CD14-positive monocyte (primary cell): ENCODE results near the gene ARHGAP15. TPM values are rescaled to one million over a fixed set of nuclear protein-coding genes. Genes with fewer than 3 reads are reported as not detected.

ENCODE experiments used
- DNase-seq, 3 donors: peaks; one replicate each; pipeline ENCODE4 v3.0.0-alpha.2; 2011 to 2022
- H2AFZ ChIP-seq: 2 replicates; pipeline ENCODE4 v1.6.0; 2012; ENCODE audit warnings: mild to moderate bottlenecking, low read depth, low read length, inconsistent platforms; ENCODE audit not compliant: insufficient read depth, poor library complexity, severe bottlenecking
- H3K27ac ChIP-seq, 2 donors: 1 replicate in 1 of 2; 2 replicates in 1 of 2; pipeline ENCODE4 v1.5.1; 2012 to 2013; ENCODE audit warnings: low read length in 2 of 2, control low read depth in 1 of 2, inconsistent platforms in 1 of 2, low read depth in 1 of 2, mild to moderate bottlenecking in 1 of 2
- H3K27me3 ChIP-seq, 2 donors: one replicate each; pipeline versions ENCODE4 v1.6.0 to v1.6.1; 2011 to 2013; ENCODE audit warnings: low read length in 2 of 2; ENCODE audit not compliant: control insufficient read depth in 2 of 2, insufficient read depth in 2 of 2
- H3K36me3 ChIP-seq, 2 donors: replicated peaks in 1 of 2; 1 replicate in 1 of 2; 2 replicates in 1 of 2; pipeline versions ENCODE4 v1.5.1 to v1.6.1; 2012 to 2013; ENCODE audit warnings: low read length in 2 of 2, control low read depth in 1 of 2, inconsistent platforms in 1 of 2, mild to moderate bottlenecking in 1 of 2; ENCODE audit not compliant: insufficient read depth in 2 of 2, control insufficient read depth in 1 of 2
- H3K4me1 ChIP-seq, 2 donors: 1 replicate in 1 of 2; 2 replicates in 1 of 2; pipeline versions ENCODE4 v1.5.1 to v1.6.1; 2012 to 2013; ENCODE audit warnings: low read length in 2 of 2, control low read depth in 1 of 2, inconsistent platforms in 1 of 2, mild to moderate bottlenecking in 1 of 2, moderate library complexity in 1 of 2; ENCODE audit not compliant: insufficient read depth in 2 of 2, control insufficient read depth in 1 of 2
- H3K4me2 ChIP-seq: replicated peaks from 2 replicates; pipeline ENCODE3; 2012; ENCODE audit warnings: low read length, moderate library complexity, mild to moderate bottlenecking; ENCODE audit not compliant: poor library complexity, severe bottlenecking; ENCODE audit errors: extremely low read depth
- H3K4me3 ChIP-seq, 3 experiments: fragments of 200-600 bp in 1 of 3; sonication (generic) in 1 of 3; replicated peaks in 1 of 3; 1 replicate in 2 of 3; 2 replicates in 1 of 3; pipeline ENCODE4 v1.5.1; 2011 to 2013; ENCODE audit warnings: low read length in 3 of 3, mild to moderate bottlenecking in 3 of 3, control low read depth in 2 of 3, low read depth in 2 of 3, inconsistent platforms in 1 of 3, moderate library complexity in 1 of 3
- H3K79me2 ChIP-seq: 2 replicates; pipeline ENCODE4 v1.6.0; 2012; ENCODE audit warnings: mild to moderate bottlenecking, control low read depth, inconsistent platforms, low read length, moderate library complexity; ENCODE audit not compliant: insufficient read depth
- H3K9ac ChIP-seq: 2 replicates; pipeline ENCODE4 v1.6.0; 2017; ENCODE audit warnings: low read length, mild to moderate bottlenecking; ENCODE audit not compliant: insufficient read depth, poor library complexity, severe bottlenecking
- H3K9me3 ChIP-seq, 2 donors: replicated peaks in 1 of 2; 1 replicate in 1 of 2; 2 replicates in 1 of 2; pipeline versions ENCODE4 v1.5.1 to v1.6.1; 2012 to 2013; ENCODE audit warnings: low read length in 2 of 2, control low read depth in 1 of 2; ENCODE audit not compliant: control insufficient read depth in 1 of 2, insufficient read depth in 1 of 2
- H4K20me1 ChIP-seq: 2 replicates; pipeline ENCODE4 v1.6.0; 2012; ENCODE audit warnings: mild to moderate bottlenecking, low read length, control low read depth, moderate library complexity; ENCODE audit not compliant: insufficient read depth
- H3K27ac Mint-ChIP-seq, 7 donors: one replicate each; pipeline ENCODE4 v1.8.0; 2020; ENCODE audit warnings: mild to moderate bottlenecking in 7 of 7, mixed read lengths in 7 of 7, moderate library complexity in 6 of 7, inconsistent platforms in 2 of 7
- H3K27me3 Mint-ChIP-seq, 3 donors: one replicate each; pipeline ENCODE4 v1.8.0; 2021 to 2022; ENCODE audit warnings: low read depth in 3 of 3, mild to moderate bottlenecking in 3 of 3, mixed read lengths in 3 of 3, moderate library complexity in 3 of 3, inconsistent platforms in 1 of 3
- H3K36me3 Mint-ChIP-seq, 2 donors: one replicate each; pipeline ENCODE4 v1.8.0; 2020; ENCODE audit warnings: mixed read lengths in 2 of 2, inconsistent platforms in 1 of 2, mild to moderate bottlenecking in 1 of 2
- H3K4me1 Mint-ChIP-seq: one replicate; pipeline ENCODE4 v1.8.0; 2020; ENCODE audit warnings: mild to moderate bottlenecking, mixed read lengths
- H3K4me3 Mint-ChIP-seq, 2 donors: one replicate each; pipeline ENCODE4 v1.8.0; 2020; ENCODE audit warnings: mild to moderate bottlenecking in 2 of 2, mixed read lengths in 2 of 2, moderate library complexity in 1 of 2
- H3K9me3 Mint-ChIP-seq, 7 donors: one replicate each; pipeline ENCODE4 v1.8.0; 2020 to 2022; ENCODE audit warnings: mixed read lengths in 7 of 7, mild to moderate bottlenecking in 6 of 7, moderate library complexity in 6 of 7, inconsistent platforms in 2 of 7
- WGBS: methylation state at CpG from one replicate; pipeline ENCODE4 v1.1.5; 2013; ENCODE audit warnings: missing lambda C conversion rate; ENCODE audit not compliant: insufficient coverage; 5-methylcytosine and 5-hydroxymethylcytosine counted together
- intact Hi-C, 2 donors: fragments of 100-400 bp; cut with micrococcal nuclease; formaldehyde crosslinking; loops; one replicate each; pipeline versions ENCODE4 v1.15.0 to v1.15.1; 2023
- polyA plus RNA-seq, 3 donors: library from polyadenylated mRNA; depleted of rRNA in 1 of 3; unstranded in 2 of 3; stranded (reverse) in 1 of 3; fragments of 300-500 nt in 2 of 3; fragments of >200 nt in 1 of 3; fragmentation: Illumina TruSeq in 2 of 3; gene quantifications; 1 replicate in 2 of 3; 2 replicates in 1 of 3; pipeline ENCODE4 v1.2.3, GENCODE V29; 2012 to 2021
- TF ChIP-seq, protein P1 (sequence below): fragments of 200-600 bp; IDR thresholded peaks from one replicate; pipeline ENCODE4 v1.8.0; 2022; ENCODE audit warnings: antibody characterized with exemption, mild to moderate bottlenecking

The ARHGAP15 gene
- polyA plus RNA-seq, 3 donors = 35.4 to 50.9 (median 50.7) TPM

DNA sequence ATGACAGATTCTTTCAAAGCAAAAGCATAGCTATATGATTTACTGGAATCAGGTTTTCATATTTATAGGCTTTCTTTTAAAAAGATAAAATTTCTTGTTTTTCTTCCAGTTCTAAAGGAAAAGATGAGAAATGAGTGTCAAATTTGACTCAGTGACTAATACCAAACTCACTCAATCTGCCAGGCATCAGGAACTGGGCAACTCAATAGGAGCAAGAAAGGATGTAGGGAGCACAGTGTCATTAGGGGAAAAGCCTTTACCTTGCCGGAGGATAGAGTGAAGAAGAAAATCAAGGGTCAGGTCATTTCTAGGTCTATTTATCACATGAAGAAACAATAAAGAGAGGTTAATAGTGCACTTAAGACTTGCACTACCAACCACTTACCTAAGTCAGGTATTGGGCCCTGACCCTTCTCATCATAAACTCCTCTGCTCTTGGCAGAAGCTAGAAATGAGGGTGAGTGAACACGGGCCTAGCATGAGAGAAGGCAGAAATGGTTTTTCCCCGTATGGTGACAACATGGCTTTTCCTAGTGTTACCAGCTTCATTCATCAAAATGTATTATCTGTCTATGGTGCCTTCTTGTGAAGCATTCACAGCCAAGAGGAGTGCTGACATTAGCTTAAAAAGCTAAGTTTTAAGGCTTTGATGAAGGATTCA, 151.0 kb downstream of the ARHGAP15 start:
- no peak overlapping the region for H3K4me3 Mint-ChIP-seq
- peaks cover 7 to 8% of the 10 kb centered on the region in 2 donors for H3K36me3 Mint-ChIP-seq
- intact Hi-C loops = no loop called here
- no peaks in the 10 kb centered on the region for H3K9me3 Mint-ChIP-seq
- Histone ChIP-seq H3K27ac (peak overlapping the region in 1 of 2 donors; percentile 32), H3K4me2 (no peak overlapping the region), H2AFZ (no peak overlapping the region), H3K9me3 (no peaks in the 10 kb centered on the region), H3K9ac (no peak overlapping the region), H3K27me3 (no peaks in the 10 kb centered on the region), H4K20me1 (peaks cover 9% of the 10 kb centered on the region), H3K79me2 (peaks cover 4% of the 10 kb centered on the region), H3K4me1 (no peaks in the 10 kb centered on the region), H3K36me3 (peaks cover 0 to 9% of the 10 kb centered on the region in 2 donors), H3K4me3 (no peak overlapping the region)
- TF ChIP-seq, protein P1, sequence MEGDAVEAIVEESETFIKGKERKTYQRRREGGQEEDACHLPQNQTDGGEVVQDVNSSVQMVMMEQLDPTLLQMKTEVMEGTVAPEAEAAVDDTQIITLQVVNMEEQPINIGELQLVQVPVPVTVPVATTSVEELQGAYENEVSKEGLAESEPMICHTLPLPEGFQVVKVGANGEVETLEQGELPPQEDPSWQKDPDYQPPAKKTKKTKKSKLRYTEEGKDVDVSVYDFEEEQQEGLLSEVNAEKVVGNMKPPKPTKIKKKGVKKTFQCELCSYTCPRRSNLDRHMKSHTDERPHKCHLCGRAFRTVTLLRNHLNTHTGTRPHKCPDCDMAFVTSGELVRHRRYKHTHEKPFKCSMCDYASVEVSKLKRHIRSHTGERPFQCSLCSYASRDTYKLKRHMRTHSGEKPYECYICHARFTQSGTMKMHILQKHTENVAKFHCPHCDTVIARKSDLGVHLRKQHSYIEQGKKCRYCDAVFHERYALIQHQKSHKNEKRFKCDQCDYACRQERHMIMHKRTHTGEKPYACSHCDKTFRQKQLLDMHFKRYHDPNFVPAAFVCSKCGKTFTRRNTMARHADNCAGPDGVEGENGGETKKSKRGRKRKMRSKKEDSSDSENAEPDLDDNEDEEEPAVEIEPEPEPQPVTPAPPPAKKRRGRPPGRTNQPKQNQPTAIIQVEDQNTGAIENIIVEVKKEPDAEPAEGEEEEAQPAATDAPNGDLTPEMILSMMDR = no peak
- H3K27ac Mint-ChIP-seq = peak overlapping the region in 1 of 7 donors; percentile 78
- WGBS = 100% methylated on average over 1 of the region's 3 CpGs
- H3K4me1 Mint-ChIP-seq = no peaks in the 10 kb centered on the region
- no peak for DNase-seq
- H3K27me3 Mint-ChIP-seq = no peaks in the 10 kb centered on the region

DNA sequence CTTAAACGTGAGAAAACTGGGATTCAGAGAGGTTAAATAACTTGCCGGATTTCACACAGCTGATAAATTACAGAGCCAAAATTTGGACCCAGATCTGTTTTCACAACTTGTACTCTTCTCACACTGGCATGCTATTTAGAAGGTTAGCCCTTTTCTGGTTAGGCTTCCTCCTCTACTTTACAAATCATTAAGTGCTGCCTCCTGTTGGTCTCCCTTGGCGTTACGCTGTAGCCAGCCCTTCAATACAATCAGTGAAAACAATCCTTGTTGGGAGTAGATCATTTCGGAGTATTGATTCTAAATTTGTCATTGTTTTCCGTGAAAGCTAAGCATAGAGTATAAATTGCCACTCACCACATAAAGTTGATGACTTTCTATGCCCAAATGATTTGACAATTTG, 153.5 kb downstream of the ARHGAP15 start:
- Histone ChIP-seq H2AFZ (no peak overlapping the region), H3K4me2 (no peak overlapping the region), H3K4me3 (no peak overlapping the region), H3K4me1 (no peaks in the 10 kb centered on the region), H3K36me3 (peaks cover 0 to 12% of the 10 kb centered on the region in 2 donors), H3K27me3 (no peaks in the 10 kb centered on the region), H4K20me1 (peaks cover 9% of the 10 kb centered on the region), H3K9ac (no peak overlapping the region), H3K79me2 (peaks cover 4% of the 10 kb centered on the region), H3K9me3 (no peaks in the 10 kb centered on the region), H3K27ac (no peak overlapping the region)
- H3K9me3 Mint-ChIP-seq = no peaks in the 10 kb centered on the region
- H3K27me3 Mint-ChIP-seq = no peaks in the 10 kb centered on the region
- intact Hi-C loops = no loop called here
- WGBS = 100% methylated on average over 2 of the region's 6 CpGs
- TF ChIP-seq, protein P1 = peak; percentile 57
- no peak overlapping the region for H3K4me3 Mint-ChIP-seq
- no peaks in the 10 kb centered on the region for H3K4me1 Mint-ChIP-seq
- DNase-seq = peak in 1 of 3 donors; percentile 15
- H3K36me3 Mint-ChIP-seq = peaks cover 6 to 8% of the 10 kb centered on the region in 2 donors
- H3K27ac Mint-ChIP-seq = no peak overlapping the region
